LNCAP (cell line): ENCODE measurements around the gene SCLY.

ENCODE experiments used
- TF ChIP-seq, protein P1 (sequence below): fragments of 450-650 bp; IDR thresholded peaks from 2 replicates; pipeline ENCODE4 v1.5.1; 2017; ENCODE audit warnings: mild to moderate bottlenecking

The SCLY gene

GRCh38 chr2:238067939-238068338 lies 7.1 kb downstream of the SCLY start:
- TF ChIP-seq, protein P1, sequence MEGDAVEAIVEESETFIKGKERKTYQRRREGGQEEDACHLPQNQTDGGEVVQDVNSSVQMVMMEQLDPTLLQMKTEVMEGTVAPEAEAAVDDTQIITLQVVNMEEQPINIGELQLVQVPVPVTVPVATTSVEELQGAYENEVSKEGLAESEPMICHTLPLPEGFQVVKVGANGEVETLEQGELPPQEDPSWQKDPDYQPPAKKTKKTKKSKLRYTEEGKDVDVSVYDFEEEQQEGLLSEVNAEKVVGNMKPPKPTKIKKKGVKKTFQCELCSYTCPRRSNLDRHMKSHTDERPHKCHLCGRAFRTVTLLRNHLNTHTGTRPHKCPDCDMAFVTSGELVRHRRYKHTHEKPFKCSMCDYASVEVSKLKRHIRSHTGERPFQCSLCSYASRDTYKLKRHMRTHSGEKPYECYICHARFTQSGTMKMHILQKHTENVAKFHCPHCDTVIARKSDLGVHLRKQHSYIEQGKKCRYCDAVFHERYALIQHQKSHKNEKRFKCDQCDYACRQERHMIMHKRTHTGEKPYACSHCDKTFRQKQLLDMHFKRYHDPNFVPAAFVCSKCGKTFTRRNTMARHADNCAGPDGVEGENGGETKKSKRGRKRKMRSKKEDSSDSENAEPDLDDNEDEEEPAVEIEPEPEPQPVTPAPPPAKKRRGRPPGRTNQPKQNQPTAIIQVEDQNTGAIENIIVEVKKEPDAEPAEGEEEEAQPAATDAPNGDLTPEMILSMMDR, result no peak

GRCh38 chr2:238069021-238069709 lies 8.4 kb downstream of the SCLY start:
- TF ChIP-seq, protein P1, result no peak

- TF ChIP-seq, protein P1, result no peak
Measured at GRCh38 chr2:238069877-238070276, 9.1 kb downstream of the SCLY start.

DNA sequence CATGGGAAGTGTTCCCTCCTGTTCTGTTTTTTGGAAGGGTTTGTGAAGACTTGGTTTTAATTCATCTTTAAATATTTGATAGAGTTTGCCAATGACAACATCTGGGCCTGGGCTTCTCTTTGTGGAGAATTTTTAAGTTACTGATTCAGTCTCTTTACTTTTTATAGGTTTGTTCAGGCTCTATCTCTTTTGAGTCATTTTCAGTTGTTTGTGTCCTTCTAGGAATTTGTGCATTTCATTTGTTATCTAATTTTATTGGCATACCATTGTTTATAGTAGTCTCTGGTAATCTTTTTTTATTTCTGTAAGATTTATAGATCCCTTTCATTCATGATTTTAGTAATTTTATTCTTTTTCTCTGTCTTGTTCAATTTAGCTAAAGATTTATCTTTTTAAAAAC lies 14.6 kb downstream of the SCLY start:
- TF ChIP-seq, protein P1, result no peak

DNA sequence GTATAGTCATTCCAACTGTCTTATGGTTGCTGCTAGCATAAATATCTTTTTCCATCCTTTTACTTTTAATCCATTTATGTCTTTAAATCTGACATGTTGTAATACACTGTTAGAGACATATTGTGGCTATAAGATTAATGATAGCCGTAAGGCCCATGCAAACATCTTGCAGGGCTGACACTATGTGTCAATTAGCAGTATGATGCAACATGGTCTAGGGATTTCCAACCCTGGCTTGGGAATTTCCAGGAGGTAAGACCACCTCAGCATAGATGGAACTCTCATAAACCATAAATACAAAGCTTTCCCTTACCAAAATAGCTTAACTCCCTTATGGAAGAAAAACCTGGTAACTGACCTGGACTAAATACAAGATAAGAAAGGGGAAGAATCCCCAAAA lies 16.5 kb downstream of the SCLY start:
- TF ChIP-seq, protein P1, result no peak

GRCh38 chr2:238079874-238080327 lies 19.1 kb downstream of the SCLY start:
- TF ChIP-seq, protein P1, result no peak

- TF ChIP-seq, protein P1, result no peak
Measured at GRCh38 chr2:238080518-238080917, 19.7 kb downstream of the SCLY start.

- TF ChIP-seq, protein P1, result no peak
Measured at GRCh38 chr2:238081150-238081549, 20.3 kb downstream of the SCLY start.
